Endodermal cell (in vitro differentiated cells): ENCODE results near the gene RPL10A. TPM values are rescaled to one million over a fixed set of nuclear protein-coding genes. Genes with fewer than 3 reads are reported as not detected.

Experiments
- DNase-seq: peaks from one replicate; pipeline ENCODE4 v3.0.0-alpha.2; 2017
- H3K27ac ChIP-seq: 2 replicates; pipeline ENCODE4 v1.5.1; 2013; ENCODE audit warnings: mild to moderate bottlenecking, low read depth, low read length, moderate library complexity
- H3K27me3 ChIP-seq: 2 replicates; pipeline ENCODE4 v1.6.1; 2013; ENCODE audit warnings: mild to moderate bottlenecking, low read length, moderate library complexity; ENCODE audit not compliant: insufficient read depth, control insufficient read depth, poor library complexity, severe bottlenecking
- H3K36me3 ChIP-seq: 2 replicates; pipeline ENCODE4 v1.7.0; 2013; ENCODE audit warnings: mild to moderate bottlenecking, low read length, moderate library complexity; ENCODE audit not compliant: control insufficient read depth, insufficient read depth
- H3K4me1 ChIP-seq: one replicate; pipeline ENCODE4 v1.7.0; 2013; ENCODE audit warnings: low read length; ENCODE audit not compliant: control insufficient read depth, insufficient read depth
- H3K4me3 ChIP-seq: 2 replicates; pipeline ENCODE4 v1.5.1; 2013; ENCODE audit warnings: mild to moderate bottlenecking, low read length, moderate library complexity
- H3K9ac ChIP-seq: 2 replicates; pipeline ENCODE4 v1.6.1; 2013; ENCODE audit warnings: mild to moderate bottlenecking, low read length, moderate library complexity; ENCODE audit not compliant: poor library complexity, severe bottlenecking; ENCODE audit errors: extremely low read depth
- H3K9me3 ChIP-seq: 2 replicates; pipeline ENCODE4 v1.6.1; 2013; ENCODE audit warnings: mild to moderate bottlenecking, low read length, moderate library complexity; ENCODE audit not compliant: control insufficient read depth
- H3K27ac Mint-ChIP-seq: 2 replicates; pipeline ENCODE4 v1.8.0; 2020; ENCODE audit warnings: mixed read lengths
- H3K27me3 Mint-ChIP-seq: 2 replicates; pipeline ENCODE4 v1.8.0; 2021; ENCODE audit warnings: mild to moderate bottlenecking, mixed read lengths; ENCODE audit not compliant: insufficient read depth
- H3K36me3 Mint-ChIP-seq: 2 replicates; pipeline ENCODE4 v1.8.0; 2020; ENCODE audit warnings: low read depth, mixed read lengths
- H3K4me1 Mint-ChIP-seq: 2 replicates; pipeline ENCODE4 v1.8.0; 2020; ENCODE audit warnings: mixed read lengths
- H3K4me3 Mint-ChIP-seq: 2 replicates; pipeline ENCODE4 v1.8.0; 2020; ENCODE audit warnings: mild to moderate bottlenecking, moderate library complexity, mixed read lengths
- H3K9me3 Mint-ChIP-seq: 2 replicates; pipeline ENCODE4 v1.8.0; 2020; ENCODE audit warnings: mild to moderate bottlenecking, mixed read lengths
- CTCF ChIP-seq: fragments of 200-600 bp; sonication (generic); conservative IDR thresholded peaks from 2 replicates; pipeline ENCODE4 v1.5.0; 2021; ENCODE audit warnings: antibody characterized with exemption, mild to moderate bottlenecking
- WGBS, 2 experiments: methylation state at CpG; one replicate each; pipeline versions ENCODE4 v1.1.5 to v1.1.7; 2013; ENCODE audit warnings: missing lambda C conversion rate in 2 of 2, mixed read lengths in 1 of 2; ENCODE audit not compliant: insufficient coverage in 1 of 2, insufficient read length in 1 of 2; 5-methylcytosine and 5-hydroxymethylcytosine counted together
- total RNA-seq, 2 donors: library from RNA; stranded (reverse); fragmentation: NEBNext Ultra II Directional in 1 of 2; extraction: Animal tissue kit (Norgen Biotek cat#: 25700) in 1 of 2; gene quantifications; 2 replicates in 1 of 2; 3 replicates in 1 of 2; pipeline ENCODE4 v1.2.1, GENCODE V29; 2021

The RPL10A gene
- total RNA-seq, 2 donors from 2014 or later = 1,411 to 1,652 TPM

DNA sequence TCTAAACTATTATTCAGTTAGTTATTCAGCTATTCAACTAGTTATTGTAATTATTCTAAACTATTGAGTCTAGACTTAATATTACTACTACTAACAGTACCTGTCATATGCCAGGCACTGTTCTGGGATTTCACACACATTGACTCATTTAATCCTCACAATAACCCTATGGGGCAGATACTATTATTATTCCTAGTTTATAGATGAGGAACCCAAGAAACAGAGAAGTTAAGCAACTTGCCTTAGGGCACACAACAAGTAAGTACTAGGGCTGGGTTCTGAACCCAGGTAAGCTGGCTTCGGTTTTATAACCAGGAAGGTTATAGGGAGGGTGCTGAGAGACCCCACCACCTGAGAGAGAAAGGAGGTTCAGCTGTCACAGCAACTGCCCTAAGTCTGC, 20.9 kb downstream of the RPL10A start:
- Histone ChIP-seq H3K9me3 (no peaks in the 10 kb centered on the region), H3K4me1 (peaks cover 43% of the 10 kb centered on the region), H3K27ac (no peak overlapping the region), H3K4me3 (no peak overlapping the region), H3K27me3 (no peaks in the 10 kb centered on the region), H3K36me3 (peaks cover 9% of the 10 kb centered on the region), H3K9ac (no peak overlapping the region)
- H3K4me1 Mint-ChIP-seq = peaks cover 63% of the 10 kb centered on the region
- H3K27ac Mint-ChIP-seq = no peak overlapping the region
- no peaks in the 10 kb centered on the region for H3K27me3 Mint-ChIP-seq
- no peak for DNase-seq
- 93% methylated on average over 1 of the region's 1 CpG; no CpG with 5 or more reads in 1 of the 2 experiments for WGBS, 2 experiments
- no peak overlapping the region for H3K4me3 Mint-ChIP-seq
- no peak for TF ChIP-seq CTCF
- H3K9me3 Mint-ChIP-seq = no peaks in the 10 kb centered on the region
- H3K36me3 Mint-ChIP-seq = no peaks in the 10 kb centered on the region

GRCh38 chr6:35489995-35490791, 22.0 kb downstream of the RPL10A start:
- no peak for TF ChIP-seq CTCF

DNA sequence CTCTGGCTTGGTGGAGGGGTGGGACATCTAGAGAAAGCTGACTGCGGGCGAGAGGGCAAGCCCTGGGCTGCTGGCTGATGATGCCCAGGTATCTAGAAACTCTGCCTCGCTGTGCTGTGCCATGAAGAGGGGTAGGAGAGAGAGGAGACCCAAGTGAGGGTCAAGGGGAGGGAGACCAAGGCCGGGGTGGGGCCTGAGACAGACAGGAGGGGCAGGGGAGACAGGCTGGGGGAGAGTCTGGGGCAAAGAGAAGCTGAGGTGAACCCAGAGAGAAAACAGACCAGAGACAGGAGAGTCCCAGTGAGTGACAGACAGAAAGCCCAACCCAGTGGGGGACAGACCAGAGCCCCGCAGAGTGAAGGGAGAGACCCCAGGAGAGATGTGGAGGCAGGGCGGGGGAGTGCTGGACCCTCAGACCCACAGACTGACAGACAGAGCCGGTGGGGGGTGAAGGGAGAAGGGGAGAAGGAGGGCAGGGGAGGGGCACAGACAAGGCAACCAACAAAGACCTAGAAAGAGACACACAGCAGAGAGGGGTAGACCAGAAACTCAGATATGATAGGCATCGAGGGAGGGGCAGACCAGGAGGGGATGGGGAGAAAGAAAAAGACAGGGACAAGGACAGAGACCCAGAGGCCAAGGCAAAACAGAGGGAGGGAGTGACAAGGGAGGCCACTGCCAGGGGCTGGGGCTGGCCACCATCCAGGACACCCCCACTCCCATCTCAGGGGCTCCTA, 22.8 kb downstream of the RPL10A start:
- Mint-ChIP-seq H3K36me3 (no peaks in the 10 kb centered on the region), H3K4me1 (peaks cover 62% of the 10 kb centered on the region), H3K27me3 (no peaks in the 10 kb centered on the region), H3K9me3 (no peaks in the 10 kb centered on the region), H3K4me3 (peak overlapping the region; percentile 46), H3K27ac (peak overlapping the region; percentile 88)
- WGBS, 2 experiments = 31 to 46% methylated on average over 5 to 8 of the region's 8 CpGs
- peak overlapping the region; percentile 64 for H3K4me3 ChIP-seq
- peak overlapping the region; percentile 11 for H3K9ac ChIP-seq
- no peaks in the 10 kb centered on the region for H3K36me3 ChIP-seq
- H3K9me3 ChIP-seq = no peaks in the 10 kb centered on the region
- TF ChIP-seq CTCF = no peak
- no peaks in the 10 kb centered on the region for H3K27me3 ChIP-seq
- peaks cover 36% of the 10 kb centered on the region for H3K4me1 ChIP-seq
- no peak for DNase-seq
- H3K27ac ChIP-seq = peak overlapping the region; percentile 85

More at GRCh38 chr6:35489995-35490791, 22.0 kb downstream of the RPL10A start:
- peak overlapping the region; percentile 11 for H3K9ac ChIP-seq
- Mint-ChIP-seq H3K27ac (peak overlapping the region; percentile 88), H3K36me3 (no peaks in the 10 kb centered on the region), H3K4me3 (peak overlapping the region; percentile 46), H3K27me3 (no peaks in the 10 kb centered on the region), H3K4me1 (peaks cover 64% of the 10 kb centered on the region), H3K9me3 (no peaks in the 10 kb centered on the region)
- no peaks in the 10 kb centered on the region for H3K9me3 ChIP-seq
- DNase-seq = peak; percentile 95
- peaks cover under 1% of the 10 kb centered on the region for H3K36me3 ChIP-seq
- H3K4me1 ChIP-seq = peaks cover 40% of the 10 kb centered on the region
- H3K4me3 ChIP-seq = peak overlapping the region; percentile 64
- WGBS, 2 experiments = 4 to 10% methylated on average over 8 to 26 of the region's 28 CpGs
- no peaks in the 10 kb centered on the region for H3K27me3 ChIP-seq
- H3K27ac ChIP-seq = peak overlapping the region; percentile 85
